GM10266 (cell line): ENCODE measurements around the gene CCR7.

Experiments used
- DNase-seq: peaks from one replicate; pipeline ENCODE4 v3.0.0; 2012; ENCODE audit errors: extremely low spot score
- CTCF ChIP-seq: IDR thresholded peaks from 2 replicates; pipeline ENCODE4 v1.5.1; 2012; ENCODE audit warnings: mild to moderate bottlenecking, low read depth; ENCODE audit not compliant: control insufficient read depth, insufficient read depth; ENCODE audit errors: missing control alignments

Gene CCR7

GRCh38 chr17:40600486-40601046 lies 35.3 kb upstream of the CCR7 start:
- DNase-seq: no peak
- TF ChIP-seq CTCF: no peak

GRCh38 chr17:40599468-40599763 lies 34.1 kb upstream of the CCR7 start:
- no peak for DNase-seq
- TF ChIP-seq CTCF: no peak

- TF ChIP-seq CTCF: no peak
- DNase-seq: peak; percentile 64
Observed at GRCh38 chr17:40598619-40599467, 33.6 kb upstream of the CCR7 start.

- DNase-seq: no peak
- TF ChIP-seq CTCF: no peak
Observed at GRCh38 chr17:40598301-40598618, 33.0 kb upstream of the CCR7 start.

GRCh38 chr17:40597556-40598300 lies 32.5 kb upstream of the CCR7 start:
- no peak for DNase-seq
- TF ChIP-seq CTCF: no peak

- no peak for DNase-seq
- no peak for TF ChIP-seq CTCF
Observed at GRCh38 chr17:40597156-40597555, 31.9 kb upstream of the CCR7 start.

GRCh38 chr17:40596261-40596919 lies 31.1 kb upstream of the CCR7 start:
- no peak for DNase-seq

More at GRCh38 chr17:40596261-40596919, 31.1 kb upstream of the CCR7 start:
- no peak for TF ChIP-seq CTCF
